Stimulated activated CD8-positive, alpha-beta memory T cell treated with anti-CD3 and anti-CD28 coated beads, Interleukin-7, amount 100 ng/mL, for 4 hours (primary cell): Measurements from ENCODE around the gene C6orf132.
A peak's percentile ranks its signal among the peaks of the same experiment; 100 is the strongest.
"Not testable (repeated sequence)": the region's sequence is repeated elsewhere in the genome, so short reads cannot be mapped to it uniquely, and the experiment has no call there.

Source experiments
- DNase-seq, 2 donors: peaks; one replicate each; pipeline ENCODE4 v3.0.0-alpha.2; 2020; ENCODE audit warnings: low read depth in 2 of 2

The C6orf132 gene

DNA sequence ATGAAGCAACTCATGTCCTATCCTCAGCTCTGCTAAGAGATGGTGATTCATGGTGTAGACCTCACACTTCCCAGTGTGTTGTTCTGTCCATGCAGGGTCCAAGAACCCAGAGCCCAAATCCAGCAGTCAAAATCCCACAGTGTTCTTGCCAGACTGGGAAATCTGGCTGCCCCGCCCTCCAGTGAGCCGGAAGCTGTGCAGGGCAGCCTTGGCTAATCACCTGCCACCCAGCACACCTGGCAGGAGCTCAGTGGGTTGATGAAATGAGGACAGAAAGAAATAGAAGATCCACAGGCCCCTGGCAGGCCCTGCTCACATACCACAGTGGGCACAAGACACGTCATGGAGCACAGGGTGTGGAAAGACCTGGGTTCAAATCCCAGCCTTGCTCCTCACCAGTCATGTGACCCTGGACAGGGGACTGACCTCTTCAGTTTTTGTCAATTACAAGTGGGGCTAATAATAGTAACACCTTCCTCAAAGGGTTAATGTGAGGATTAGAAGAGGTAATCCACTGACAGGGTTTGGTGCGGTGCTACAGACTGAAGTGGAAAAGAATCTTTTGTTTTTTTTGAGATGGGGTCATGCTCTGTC lies 17.1 kb upstream of the C6orf132 start:
- no peak for DNase-seq

DNA sequence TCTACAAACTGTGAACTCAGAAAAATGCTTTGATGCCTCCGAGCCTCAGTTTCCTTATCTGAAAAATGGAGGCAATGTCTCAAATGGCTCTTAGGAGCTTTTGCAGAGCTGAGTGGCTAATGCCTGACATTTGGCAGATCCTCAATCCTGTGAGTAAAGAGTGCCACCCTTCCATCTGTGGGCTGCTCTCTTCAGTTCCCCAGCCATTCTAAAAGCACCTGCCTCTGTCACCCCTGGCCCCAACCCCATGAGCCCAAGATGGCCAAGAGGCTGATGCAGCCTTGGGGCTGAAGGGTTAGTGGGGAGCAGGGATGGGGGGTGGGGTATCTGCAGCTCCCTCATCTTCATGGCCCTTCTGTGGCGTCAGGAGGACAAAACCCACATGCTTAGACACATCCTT lies 16.2 kb upstream of the C6orf132 start:
- DNase-seq, result no peak

DNA sequence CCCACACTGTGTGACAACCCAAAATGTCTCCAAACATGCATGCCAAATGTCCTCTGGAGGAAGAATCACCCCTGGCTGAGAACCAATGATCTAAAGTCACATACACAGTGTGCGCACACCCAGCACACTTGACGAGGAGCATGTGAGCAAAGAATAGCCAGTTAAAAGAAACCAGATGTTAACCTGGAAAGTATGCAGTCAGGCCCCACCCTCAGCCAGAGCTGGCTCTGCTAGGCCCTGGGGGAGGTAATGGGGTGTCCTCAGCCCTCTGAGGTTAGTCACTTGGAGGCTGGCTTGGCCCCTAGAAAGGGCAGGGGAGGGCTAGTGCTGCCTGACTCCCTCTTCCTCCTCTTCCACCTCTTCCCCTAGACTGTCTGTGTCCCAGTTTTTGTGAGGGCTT lies 15.6 kb upstream of the C6orf132 start:
- DNase-seq, result no peak

DNA sequence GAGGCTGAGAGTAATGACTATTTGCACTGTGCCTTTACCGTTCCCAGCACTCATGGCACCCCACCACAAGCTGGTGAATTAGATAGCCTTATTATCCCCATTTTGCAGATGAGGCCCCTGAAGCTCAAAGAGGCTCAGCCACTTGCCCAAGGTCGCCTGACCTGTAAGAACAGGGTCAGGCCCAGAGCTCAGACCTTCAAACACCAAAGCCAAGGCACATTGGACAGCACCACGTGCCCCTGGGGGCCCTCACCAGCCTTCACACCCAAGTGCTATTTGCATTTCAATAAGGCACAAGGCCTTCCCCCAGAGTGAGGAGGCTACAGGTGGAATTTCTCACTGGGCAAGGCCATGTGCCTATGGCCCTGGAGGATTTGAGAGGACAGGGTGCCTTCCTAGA lies 14.2 kb upstream of the C6orf132 start:
- DNase-seq, result no peak

DNA sequence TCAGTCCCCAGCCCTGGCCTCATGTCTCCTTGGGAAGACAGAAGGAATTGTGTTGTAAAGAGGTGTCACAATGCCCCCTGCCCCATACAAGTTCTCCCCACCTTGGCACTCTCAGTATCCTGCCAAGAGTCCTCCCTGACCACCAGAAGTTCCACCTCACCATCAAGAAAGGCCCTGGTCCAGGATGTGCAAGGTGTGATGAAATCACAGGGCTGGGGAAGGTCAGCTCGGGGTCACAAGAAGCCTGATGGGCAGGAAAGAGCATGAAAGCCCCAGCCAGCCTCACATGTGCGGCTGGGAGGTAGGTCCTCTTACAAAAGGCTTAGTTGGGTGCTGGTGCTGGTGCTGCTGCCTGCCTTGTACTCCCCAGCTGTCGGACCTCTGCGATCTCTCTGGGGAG lies 12.9 kb upstream of the C6orf132 start:
- DNase-seq, result no peak

DNA sequence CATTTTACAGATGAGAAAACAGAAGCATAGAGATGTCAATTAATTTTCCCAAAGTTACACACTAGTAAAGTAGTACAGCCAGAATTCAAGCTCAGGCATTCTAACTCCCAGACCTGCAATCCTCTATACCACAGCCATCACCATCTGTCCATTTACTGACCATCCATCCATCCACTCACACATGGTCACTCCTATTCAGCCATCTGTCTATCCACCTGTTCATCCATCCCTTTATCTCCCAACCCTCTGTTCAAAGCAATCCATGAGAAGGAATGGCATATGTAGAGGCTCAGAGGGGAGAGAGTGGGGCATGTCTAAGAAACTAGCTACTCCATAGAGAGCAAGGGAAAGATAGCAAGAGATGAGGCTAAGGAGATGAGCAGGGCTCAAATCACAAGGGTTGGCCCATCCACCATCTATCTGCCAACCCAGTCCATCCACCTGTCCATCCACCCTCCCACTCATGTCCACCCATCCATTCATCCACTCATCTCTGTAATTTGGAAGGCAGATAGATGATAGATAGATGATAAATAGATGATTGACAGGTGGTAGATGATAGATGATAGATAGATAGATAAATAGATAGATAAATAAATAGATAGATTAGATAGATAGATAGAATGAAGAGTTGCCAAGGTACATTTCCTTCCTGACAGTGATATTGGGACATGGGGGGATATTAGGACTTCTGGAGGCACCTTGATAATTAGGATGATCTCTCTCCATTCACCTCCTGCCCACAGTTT lies 12.2 kb upstream of the C6orf132 start:
- no peak for DNase-seq

DNA sequence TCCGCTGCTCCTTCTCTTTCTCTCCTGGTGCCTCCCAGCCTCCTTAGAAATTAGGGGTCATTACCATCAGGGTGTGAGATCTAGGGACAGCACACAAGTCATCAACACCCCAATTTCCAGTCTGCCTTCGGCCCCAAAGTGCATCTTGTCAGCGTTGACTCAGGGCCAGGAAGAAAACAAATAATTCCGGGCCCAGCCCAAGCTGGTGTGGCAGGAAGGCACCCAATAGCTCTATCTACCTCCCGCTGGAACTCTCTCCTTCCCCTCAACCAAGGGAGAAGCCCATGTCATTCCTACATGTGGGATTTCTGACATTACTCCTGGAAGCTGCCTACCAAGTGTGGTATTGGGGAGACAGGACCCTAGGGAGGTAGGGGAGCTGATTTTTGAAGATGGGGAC lies 11.5 kb upstream of the C6orf132 start:
- DNase-seq, result no peak

DNA sequence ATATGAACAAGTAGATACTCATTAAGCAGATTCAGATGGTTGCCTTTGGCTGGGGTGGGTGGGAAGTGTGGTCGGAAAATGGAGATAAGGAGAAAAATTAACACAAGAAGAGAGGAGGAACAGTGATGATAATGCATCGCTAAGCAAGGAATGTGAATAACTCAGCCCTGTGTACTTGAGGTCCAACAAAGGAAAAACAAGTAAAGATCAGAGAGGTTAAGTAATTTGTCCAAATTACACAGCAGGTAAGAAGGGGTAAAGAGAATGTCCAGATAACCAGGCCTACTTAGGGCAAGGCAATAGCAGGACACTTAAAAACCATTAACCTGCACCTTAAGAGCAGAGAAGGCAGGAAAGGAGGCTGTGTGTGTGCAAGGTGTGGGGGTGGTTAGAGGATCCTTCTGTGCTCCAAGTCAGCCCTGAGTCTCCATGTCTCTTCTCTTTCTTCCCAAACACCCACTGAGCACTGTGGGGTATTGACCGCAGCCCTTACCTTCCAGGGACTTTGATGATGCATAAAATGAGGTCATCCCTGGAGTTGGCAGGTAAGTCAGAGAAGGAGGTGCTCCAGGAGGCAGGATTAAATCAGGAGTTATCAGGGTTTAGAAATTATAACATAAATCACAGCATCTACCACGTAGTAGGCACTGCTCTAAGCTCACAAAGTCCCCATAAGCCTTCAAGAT lies 10.3 kb upstream of the C6orf132 start:
- not testable (repeated sequence) for DNase-seq

DNA sequence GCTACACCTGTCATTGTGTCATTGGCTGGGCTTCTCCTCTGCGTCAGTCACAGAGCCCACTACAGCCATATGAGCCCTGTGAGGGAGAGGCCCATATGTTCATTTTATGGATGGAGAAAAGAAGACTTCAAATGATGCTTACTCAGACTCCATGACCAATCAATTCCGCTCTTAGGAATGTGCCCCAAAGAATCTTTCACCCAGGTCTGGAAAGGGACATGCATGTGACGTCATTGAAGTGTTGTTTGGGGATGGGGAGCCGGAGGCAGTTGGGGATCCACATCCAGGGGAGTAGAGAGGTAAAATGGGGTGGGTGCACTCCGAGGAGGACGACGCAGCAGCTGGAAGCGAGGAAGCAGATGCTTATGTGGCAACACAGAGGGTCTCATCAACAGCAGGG lies 9.6 kb upstream of the C6orf132 start:
- DNase-seq, result no peak

DNA sequence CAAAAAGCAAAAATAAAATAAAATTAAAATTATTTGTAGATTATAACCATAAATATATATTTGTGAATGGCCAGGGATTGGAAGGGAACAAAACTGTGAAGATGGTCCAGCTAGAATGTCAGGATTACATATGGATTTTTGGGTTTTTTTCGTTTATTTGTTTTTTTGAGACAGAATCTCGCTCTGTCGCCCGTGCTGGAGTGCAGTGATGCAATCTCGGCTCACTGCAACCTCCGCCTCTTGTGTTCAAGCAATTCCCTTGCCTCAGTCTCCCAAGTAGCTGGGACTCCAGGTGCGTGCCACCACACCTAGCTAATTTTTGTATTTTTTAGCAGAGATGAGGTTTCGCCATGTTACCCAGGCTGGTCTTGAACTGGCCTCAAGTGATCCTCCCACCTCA lies 7.8 kb upstream of the C6orf132 start:
- no peak for DNase-seq

DNA sequence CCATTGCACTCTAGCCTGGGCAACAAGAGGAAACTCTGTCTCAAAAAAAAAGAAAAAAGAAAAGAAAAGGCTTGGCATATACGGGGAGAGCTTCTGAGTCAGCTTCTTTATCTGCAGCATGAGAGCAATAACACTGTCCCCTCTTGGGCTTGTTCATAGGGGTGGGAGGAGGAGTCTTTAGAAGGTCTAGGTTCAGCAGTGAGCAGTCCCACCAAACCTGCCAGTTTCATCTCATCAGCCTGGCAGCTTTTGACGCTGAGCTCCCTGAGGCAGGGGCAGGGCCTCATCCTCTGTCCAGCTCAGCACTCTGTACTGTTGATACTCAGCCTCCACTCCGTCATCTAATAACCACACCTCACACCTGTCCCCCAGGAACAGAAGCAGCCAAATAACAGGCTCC lies 5.6 kb upstream of the C6orf132 start:
- DNase-seq, result no peak

DNA sequence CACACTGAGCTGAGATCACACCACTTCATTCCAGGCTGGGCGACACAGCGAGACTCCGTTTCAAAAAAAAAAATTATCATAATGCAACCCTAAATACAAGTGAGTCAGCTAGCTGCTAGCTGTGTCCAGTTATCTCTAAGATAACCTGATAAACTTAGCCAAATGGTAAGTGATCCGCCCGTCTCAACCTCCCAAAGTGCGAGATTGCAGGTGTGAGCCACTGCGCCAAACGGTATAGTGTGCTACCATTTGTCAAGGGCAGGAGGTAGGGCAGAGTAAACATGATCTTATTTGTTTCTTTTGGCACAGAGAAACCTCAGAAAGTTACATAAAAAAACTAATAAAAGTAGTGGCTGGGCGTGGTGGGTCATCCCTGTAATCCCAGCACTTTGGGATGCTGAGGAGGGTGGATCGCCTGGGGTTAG lies 4.7 kb upstream of the C6orf132 start:
- DNase-seq, result no peak

DNA sequence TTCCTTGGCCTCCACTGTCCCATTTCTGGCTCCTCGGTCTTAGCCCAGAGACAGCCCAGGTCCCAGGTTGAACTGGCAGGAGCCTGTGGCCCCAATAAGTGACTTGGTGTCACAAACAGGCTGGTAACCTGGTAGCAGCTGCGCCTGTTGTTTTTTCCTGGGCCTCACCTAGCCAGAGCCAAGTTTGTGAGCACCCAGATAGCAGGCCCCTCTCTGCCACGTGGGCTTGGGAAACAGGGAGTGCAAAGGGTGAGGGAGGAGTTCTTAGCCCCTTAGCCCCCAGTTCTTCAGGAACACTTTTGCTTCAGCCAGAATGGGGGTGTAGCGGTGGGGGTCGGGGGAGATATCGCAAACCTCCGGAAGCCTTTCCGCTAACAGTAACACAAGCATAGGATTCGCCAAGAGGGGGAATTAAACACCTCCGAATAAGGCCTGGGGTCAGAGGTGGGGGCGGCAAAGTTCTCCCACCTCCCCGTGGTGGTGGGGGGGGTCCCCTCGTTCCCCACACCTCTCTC lies 760 bp downstream of the C6orf132 start:
- DNase-seq, result no peak

DNA sequence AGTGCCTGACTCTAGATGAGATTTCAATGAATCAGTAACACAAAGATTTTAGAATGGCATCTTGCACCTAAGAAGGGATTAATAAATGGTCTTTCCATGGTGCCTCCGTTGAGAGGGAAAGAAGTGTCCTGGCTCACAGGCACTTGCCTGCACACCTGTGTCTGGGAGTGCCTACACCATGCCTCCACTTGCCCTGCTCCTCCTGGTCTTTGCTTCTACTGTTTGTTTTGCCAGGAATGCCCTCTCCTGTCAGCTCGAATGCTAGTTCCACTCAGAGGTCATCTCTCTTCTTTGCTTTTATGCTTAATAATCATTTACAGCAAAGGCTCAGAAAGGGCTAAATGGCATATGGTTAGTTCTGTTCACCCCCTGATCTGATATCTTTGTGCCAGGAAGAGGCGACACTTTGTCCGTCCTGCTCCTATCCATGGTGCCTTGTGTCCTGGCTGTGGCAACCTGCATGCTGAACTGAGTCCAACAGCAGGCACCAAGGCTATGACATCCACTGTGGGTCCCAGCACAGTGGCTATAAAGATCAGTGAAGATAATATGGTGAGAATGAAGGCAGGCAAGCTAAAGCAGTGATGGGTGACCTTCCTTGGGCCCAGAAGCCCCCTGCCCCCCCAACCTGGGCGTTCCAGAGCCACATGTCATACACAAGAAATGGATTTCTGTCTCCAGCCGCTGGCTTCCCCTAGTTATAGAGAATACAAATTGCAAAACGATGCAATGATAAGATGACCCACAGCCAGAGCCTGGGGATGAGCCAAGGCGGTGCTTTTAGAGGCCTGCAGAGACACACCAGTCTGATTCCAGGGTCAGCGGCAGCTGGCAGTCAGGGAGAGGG lies 1.4 kb downstream of the C6orf132 start:
- no peak for DNase-seq

DNA sequence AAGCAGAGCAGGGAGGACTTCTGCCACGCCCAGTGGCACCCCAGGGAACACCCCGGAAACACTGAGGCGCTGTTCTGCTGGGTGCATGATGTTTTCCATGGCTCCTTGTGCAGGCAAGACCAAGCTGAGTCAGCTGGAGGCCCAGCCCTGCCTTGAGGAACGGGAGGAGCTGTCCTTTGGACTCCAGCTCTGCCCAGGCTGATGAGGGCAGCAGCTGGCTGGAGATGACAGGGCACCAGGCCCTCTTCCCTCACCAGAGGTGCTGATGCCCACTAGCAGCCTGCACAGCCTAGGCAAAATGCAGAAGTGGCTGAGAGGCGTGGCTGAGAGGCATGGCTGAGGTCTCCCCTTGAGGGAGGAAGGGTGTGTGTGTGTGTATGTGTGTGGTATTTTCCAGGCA lies 2.4 kb downstream of the C6orf132 start:
- DNase-seq, result no peak

DNA sequence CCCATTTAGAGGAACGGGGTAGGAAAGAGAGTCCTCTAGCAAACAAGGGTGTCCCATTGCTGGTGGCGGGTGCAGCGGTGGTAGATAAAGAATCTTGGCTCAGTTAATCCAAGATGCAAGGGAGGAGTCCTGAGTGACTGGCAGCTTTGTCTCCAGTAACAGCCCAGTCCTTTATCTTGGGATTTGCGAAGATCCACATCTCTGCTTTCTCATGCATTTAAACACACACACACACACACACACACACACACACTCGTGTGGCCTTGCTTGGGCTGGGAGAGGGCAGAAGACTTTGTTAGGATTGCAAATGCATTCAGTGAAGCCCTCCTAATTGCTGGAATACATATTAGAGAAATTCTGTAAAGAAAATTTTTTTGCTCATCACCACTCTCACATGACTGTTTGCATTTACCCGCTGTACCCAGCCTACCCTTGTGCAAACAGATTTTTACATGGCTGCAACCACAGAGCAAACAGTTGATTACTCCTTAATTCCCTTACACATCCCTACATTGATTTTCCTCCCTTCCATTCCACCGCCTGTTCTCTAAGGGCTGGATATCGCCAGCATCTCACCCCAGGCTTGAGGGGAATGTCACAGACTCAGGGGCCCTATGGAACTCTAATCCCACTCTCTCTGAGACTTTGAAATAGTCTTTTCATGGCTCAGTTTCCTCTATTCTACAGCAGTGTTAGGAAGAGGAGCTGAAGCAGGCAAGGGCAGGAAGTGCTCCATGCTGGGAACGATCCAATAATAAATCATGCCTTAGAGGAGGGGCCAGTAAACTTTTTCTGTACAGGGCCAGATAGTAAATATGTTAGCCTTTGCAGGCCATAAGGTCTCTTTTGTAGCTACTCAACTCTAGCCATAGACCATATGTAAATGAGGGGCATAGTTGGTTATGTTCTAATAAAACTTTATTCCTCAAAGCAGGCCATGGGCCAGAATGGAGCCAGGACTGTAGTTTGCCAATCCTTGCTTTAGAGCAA lies 3.5 kb downstream of the C6orf132 start:
- no peak for DNase-seq

DNA sequence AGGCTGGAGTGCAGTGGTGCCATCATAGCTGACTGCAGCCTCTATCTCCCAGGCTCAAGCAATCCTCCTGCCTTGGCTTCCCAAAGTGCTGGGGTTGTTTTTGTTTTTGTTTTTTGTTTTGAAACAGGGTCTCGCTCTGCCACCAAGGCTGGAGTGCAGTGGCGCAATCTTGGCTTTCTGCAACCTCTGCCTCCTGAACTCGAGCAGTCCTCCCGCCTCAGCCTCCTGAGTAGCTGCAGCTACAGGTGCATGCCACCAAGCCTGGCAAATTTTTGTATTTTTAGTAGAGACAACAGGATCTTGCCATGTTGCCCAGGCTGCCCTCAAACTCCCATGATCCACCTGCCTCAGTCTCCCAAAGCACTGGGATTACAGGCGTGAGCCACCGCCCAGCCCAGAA lies 4.2 kb downstream of the C6orf132 start:
- DNase-seq, result no peak

DNA sequence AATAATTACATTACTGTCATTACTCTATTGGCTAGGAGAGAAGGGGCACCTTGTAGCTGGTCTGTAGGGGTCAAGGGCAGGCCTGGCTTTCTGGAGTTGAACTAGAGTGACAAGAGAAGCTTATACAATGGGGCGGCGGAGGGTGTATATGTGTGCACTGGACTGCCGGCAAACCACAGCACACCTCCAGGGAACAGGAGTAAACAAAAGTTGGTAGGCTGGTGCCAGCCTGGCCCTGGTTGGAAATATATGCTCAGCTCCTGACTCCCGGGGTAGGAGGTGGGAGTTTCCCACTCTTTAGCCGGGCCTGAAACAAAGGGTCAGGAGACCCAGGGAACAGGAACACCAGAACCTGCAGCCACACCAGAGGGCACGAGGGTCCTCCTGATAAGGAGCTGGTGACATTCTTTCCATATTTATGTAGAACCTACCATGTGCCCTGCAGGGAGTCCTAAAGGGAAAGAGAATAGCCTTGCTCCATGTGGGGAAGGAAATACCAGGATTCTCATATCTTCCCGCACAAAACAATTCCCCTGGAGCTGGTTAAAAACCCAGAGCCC lies 5.1 kb downstream of the C6orf132 start:
- no peak for DNase-seq

DNA sequence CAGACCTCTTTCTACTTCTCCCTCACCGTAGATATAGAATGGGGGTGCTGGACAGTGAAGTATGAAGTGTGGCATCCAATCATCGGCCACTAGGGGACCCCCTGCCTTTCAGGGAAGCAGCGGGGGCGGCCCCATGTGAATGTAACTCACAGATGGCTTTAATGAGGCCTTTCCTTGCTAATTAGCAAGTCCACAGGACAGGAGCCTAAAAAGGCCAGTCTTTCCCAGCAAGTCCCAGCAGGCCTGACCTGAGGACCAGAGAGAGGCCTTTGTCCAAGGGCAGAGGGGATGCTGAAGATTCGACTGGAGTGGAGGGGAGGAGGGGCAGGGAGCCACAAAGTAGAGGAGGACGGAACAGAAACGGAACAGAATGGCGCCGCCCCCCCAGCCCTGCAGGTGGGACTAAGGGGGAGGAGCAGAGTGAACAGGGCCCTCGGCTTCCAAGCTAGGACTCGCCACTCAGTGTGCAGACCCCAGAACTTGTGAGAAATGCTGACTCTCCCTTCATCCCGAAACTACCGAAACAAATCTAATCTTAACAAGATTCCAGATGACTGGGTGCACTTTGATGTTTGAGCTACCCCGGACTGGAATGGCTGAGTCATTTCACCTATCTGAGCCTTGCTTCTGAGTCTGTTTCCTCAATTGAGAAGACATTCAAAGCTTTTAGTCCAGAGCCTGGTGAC lies 5.8 kb downstream of the C6orf132 start:
- peak in 1 of 2 donors; percentile 17 for DNase-seq

DNA sequence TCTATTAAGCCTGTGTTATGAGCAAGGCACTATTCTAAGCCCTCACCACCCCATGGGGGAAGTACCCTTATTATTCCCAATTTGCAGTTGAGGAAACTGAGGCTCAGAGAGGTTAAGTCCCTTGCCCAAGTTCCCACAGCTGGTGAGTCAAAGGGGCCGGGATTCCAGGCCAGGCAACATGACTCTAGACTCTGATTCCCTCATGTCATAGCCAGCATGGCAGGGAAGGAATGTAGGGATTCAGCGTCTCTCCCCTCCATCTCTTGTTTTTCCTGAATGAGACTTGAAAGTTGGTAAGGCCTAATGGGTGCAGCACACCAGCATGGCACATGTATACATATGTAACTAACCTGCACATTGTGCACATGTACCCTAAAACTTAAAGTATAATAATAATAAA lies 6.7 kb downstream of the C6orf132 start:
- DNase-seq, result no peak
